ENCODE results near the gene CEP104.

GRCh38 chr1:3785456-3786157, 71.4 kb downstream of the CEP104 start:
- peak in 1 of 6 experiments; percentile 5 for TF ChIP-seq CTCF (IDR thresholded peaks at IDR 0.05)
- no peak for TF ChIP-seq POLR2A (IDR thresholded peaks at IDR 0.05)
